GM21423 (cell line): ENCODE results near the gene COPZ1.

Experiments
- ATAC-seq: cut with Tn5 transposase; IDR thresholded peaks from one replicate; pipeline ENCODE4 v1.9.1; 2021; ENCODE audit warnings: mild to moderate bottlenecking, moderate library complexity; ENCODE audit not compliant: unreplicated experiment

COPZ1 gene

DNA sequence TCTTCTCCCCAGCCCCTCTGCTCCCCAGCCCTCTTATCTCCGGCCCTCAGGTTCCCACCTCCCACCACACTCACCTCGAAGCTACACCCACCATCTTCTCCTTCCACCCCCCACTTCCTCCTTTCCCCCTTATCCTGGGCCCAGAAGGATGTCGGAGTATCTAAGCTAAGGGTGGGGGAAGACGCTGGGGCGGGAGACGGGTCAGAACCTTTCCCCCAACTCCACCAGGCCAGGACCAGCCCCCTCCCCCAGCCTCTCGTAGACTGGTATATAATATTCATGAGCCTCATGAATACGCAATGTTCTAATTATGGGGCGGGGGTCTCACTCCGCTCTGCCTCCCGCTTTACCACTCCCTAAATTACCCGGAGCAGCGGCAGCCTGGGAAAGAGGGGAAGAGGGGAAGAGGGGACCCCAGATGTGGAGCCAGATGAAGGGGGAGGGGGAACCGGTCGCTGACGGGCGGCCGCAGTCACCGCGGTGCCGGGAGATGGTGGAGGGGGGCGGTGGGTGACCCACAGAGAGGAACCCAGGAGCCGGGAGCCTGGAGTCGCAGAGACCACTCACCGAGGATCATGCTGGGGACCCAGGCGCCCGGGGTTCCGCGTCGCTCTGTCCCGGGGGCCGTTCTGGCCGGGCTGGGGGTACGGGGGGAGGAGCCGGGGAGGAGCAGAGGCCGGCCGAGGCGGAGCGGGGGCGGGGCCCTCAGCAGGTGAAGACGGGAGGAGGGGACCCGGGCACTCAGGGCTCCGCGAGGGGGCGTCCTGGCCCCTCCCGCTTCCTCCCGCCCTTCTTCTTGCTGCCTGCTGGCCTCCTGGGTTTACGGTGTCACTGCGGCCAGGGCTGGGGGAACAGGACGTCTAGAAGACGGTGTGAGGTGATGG is 66.0 kb downstream of the COPZ1 start:
- ATAC-seq = no peak

DNA sequence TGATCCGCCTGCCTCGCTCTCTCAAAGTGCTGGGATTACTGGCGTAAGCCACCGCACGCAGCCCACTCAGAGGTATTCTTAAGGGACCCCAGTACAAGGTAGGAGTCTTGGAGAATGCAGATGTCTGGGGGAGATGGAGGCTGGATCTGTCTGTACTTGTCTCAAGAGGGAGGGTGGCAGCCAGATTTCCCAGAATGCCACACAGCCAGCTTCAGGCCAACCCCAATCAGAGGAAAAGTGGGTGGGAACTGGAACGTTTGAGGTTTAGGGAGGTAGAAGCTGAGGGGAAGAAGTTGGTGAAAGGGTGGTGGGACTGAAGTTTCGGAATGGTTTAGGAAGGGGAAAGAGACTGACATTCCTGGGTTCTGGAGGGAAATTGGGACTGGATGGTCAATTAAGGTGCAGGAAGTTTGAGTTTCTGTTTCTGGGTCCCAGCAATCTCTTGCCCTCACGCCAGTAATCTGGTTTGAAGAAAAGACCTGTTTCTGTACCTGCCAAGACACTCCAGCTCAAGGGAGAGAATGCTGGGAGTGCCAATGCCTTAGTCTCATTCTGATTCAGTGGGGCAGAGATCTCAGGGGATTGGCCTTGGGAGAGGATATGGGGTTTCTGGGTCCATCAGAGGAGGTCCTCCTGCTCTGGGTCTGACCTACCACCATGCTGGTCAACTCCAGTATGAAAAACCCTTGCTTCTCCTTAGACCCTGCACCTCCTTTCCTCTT is 67.7 kb downstream of the COPZ1 start:
- no peak for ATAC-seq

DNA sequence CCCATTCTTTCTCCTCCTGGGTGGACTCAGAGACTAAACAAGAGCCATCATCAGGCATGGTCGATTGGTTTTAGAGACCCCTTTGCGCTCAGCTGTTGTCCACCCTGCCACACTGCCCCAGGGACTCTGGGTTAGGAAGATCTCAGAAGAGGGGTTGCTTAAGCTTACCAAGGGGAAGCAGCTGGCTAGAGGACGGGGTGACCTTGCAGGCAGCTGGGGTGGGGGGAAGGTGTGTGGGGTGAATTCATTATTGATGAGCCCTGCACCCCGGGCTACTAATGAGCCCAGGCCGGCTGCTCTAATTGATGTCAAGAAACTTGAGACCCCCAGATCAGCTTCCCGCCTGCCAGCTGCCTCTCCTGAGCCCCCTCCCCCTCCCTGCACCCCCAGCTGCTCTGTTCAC is 68.3 kb downstream of the COPZ1 start:
- no peak for ATAC-seq

DNA sequence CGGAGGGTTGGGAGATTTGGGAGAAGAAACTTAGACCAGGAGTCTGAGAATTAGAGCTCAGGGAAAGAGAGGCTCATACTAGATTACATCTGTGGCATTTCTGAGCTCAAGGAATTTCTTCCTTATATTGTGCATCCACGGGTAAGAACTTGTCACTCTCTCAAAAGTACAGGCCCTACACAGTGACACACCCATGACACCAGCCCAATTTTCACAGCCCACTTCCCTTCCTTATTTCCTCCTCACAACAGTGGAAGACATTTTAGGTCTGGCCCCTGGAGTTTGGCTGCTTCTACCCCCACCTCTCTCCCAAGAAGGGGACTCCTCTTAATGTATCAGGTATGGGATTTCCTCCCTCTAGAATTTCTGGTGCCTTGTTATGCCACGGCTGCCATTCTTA is 68.8 kb downstream of the COPZ1 start:
- ATAC-seq = no peak

DNA sequence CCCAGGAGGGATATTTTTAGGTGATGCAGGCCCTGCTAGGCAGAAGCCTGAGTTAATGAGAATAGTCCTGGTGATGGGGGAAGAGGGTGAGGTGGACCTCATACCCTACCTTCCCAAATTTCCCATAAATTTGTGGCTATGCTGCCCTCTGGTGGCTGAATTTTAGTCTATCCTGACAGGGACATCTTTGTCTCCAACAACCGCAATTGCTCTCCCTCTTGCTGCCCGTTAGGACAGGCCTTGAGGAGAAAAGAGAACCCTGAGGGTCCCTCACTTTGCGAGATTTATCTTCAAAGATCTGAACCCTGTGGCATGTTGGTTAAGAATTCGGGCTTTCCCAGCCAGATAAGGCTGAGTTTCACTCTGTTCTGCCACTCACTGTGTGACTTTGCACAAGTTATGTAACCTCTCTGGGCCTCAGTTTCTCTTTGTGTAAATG is 69.4 kb downstream of the COPZ1 start:
- no peak for ATAC-seq

DNA sequence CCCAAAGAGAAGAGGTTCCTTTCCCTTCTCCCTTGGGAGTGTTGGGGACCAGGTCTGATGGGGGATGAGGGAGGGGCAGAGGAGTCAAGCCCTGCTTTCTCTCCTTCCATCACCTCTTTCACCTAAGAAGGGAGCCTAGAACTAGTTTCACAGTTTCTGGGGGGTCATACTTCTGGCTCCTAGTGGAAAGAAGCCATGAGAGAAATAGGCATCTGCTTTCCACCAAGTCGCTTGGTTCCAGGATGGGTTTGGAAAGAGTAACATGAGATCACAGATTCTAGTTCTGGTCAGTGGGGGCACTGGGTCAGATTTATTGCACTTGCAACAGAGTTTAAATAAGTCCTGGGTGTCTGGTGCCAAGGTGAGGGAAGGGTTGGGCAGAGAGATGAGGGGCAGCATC is 70.1 kb downstream of the COPZ1 start:
- no peak for ATAC-seq

DNA sequence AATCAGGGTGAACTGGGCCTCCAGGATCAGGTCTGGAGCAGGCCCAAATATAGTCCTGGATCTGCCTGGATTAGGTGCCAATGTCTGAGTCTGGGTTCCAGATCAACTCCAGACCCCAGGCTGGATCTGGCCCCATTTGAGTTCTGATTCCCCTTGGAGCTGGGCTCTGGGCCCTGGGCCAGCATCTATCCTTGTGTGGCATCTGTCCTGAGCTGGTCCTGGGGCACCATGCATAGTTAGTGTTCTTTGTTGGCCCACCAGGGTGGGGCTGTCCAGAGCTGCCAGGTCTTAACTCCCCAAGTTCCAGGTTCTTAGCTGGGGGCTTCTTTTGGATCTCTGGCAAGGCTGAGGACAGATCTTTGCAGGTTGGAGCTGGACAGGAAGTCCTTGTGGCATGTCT is 70.6 kb downstream of the COPZ1 start:
- no peak for ATAC-seq

DNA sequence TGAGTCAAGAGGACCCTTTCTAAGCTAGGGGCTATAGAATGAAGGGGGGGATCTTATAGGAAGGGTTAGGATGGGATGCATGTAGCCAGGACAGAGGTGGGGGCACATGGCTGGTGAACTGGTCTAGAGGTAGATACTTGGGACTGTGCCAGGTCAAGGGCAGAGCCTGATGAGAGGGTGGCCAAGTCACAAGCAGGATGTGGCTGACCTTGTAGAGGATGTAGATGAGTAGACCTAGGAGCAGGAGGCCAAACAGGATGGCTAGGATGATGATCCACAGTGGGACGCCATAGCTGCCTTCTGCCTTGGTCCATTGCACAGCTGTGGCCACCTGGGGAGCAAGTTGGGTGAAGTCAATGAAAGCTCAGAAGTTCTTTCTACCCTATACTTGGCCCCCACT is 72.2 kb downstream of the COPZ1 start:
- no peak for ATAC-seq

DNA sequence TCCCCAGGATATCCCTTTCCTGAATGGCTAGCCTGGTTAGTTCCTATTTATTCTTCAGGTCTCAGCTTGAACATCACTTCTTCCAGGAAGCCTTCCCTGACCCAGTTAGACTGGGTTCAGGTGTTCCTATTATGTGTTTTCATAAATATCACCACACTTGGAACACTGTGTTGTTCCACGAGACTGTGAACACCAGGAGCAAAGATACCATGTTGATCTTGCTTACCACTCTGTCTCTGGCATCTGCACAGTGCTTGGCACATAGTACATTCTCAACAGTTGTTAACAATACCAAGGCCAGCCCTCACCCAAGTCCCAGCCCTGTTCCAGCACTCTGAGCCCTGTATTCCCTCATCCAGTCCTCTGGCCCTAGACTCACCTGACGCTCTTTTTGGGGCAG is 73.3 kb downstream of the COPZ1 start:
- no peak for ATAC-seq

DNA sequence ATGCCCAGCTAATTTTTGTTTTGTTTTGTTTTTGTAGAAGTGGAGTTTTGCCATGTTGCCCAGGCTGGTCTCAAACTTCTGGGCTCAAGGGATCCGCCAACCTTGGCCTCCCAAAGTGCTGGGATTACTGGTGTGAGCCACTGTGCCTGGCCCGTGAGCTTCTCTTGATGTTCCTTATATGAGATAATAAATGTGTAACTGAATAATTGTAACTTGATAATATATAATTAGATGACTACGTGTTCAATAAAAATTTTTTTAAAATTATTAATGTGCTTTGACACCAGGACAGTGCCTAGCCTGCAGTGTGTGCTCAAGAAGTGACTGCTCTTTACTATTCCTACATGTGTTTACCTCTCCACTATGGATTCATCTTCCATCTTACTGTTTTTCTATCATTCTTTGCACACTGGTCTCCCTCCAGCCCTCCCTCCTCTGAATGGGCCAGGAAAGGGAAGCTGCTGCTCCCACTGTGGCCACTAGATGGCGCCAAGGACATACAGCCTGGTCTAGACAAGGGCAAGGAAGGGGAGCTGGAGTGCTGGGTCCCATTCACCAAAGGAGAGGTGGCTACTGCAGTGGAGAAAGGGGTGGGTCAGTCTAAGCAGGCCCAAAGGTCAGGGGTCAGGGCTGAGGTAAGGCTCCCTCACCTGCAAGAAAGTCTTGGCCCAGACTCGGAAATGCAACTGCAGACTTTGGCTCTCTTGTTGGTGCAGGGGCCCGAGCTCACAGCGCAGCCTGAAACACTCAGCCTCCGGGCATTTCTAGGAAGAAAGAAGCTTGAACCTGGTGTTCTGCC is 74.3 kb downstream of the COPZ1 start:
- no peak for ATAC-seq

DNA sequence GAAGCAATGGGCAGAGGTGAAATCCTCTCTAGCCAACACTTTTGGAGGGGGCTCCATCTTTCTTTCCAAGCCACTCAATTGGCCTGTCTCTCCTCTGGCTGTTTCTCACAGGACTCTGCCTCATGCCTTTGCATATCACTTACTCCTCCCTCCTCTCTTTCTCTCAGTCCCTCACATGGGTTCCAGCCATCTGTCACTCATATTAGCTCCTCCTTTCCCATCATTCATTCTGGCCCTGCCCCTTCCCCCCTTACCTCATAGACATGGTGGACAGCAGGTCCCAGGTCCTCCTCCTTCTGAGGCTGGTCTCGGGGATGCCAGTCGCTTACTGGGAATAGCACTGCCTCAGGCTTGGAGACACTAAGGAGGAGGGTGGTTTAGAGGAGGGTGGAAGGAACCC is 76.2 kb downstream of the COPZ1 start:
- no peak for ATAC-seq
